OCI-LY3 (cell line): ENCODE measurements around the gene ABHD13.

Source experiments
- EZH2phosphoT487 ChIP-seq: fragments of 200-600 bp; shearing (Covaris generic); IDR thresholded peaks from 2 replicates; pipeline ENCODE4 v1.6.1; 2018; ENCODE audit warnings: antibody characterized with exemption, mixed run types, low read depth
- TF ChIP-seq, protein P1 (sequence below): fragments of 200-600, 300-600 bp; sonication (generic); IDR thresholded peaks from 2 replicates; pipeline ENCODE4 v1.5.1; 2014; ENCODE audit warnings: antibody characterized with exemption, low read length, low read depth

GRCh38 chr13:108226184-108226583 lies 8.0 kb downstream of the ABHD13 start:
- TF ChIP-seq, protein P1, sequence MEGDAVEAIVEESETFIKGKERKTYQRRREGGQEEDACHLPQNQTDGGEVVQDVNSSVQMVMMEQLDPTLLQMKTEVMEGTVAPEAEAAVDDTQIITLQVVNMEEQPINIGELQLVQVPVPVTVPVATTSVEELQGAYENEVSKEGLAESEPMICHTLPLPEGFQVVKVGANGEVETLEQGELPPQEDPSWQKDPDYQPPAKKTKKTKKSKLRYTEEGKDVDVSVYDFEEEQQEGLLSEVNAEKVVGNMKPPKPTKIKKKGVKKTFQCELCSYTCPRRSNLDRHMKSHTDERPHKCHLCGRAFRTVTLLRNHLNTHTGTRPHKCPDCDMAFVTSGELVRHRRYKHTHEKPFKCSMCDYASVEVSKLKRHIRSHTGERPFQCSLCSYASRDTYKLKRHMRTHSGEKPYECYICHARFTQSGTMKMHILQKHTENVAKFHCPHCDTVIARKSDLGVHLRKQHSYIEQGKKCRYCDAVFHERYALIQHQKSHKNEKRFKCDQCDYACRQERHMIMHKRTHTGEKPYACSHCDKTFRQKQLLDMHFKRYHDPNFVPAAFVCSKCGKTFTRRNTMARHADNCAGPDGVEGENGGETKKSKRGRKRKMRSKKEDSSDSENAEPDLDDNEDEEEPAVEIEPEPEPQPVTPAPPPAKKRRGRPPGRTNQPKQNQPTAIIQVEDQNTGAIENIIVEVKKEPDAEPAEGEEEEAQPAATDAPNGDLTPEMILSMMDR: no peak
- no peak for TF ChIP-seq EZH2phosphoT487
